ENCODE data around the gene SDS. TPM values are rescaled to one million over a fixed set of nuclear protein-coding genes. Genes with fewer than 3 reads are reported as not detected.

Gene SDS
- total RNA-seq, 1 experiment from 2014 or later = not detected

DNA sequence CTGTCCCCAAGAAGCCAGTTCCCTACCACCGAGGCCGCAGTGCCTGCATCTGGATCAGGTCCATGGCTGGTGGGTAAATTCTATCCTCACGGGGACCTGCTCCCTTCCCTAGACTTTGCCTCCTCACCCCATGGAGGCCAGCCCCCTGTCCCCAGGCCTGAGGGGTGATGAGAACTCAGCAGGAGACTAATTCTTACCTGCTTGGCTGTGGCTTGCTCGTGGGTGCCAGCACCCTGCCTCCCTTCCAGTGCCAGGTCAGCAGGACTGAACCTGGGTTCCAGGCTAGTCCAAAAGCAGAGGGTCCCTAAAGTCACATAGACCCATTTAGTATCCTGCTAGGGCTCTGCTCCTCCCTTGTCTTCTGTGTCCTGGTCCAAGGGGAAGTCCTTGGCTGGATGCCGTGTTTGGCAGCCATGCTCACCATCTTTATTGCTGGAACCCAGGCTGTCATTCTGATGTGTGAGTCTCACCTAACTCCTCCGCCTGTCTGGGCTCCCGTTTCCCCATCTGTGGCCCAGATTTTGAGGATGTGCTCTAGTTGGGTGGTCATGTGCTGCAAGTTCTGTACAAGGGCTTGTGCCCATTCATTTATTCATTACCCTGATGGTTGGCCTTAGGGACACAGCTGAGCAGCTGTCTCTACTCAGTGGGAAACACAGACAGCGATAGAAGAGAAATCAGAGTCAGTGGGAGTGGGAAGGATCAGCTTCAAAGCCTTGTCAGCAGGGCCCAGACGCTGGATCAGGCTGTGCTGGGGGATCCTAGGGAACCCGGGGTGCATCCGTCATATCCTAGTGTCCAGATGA is 44.4 kb downstream of the SDS start:
- DNase-seq (ENCODE audit: low read depth, low spot score) = no peak
- TF ChIP-seq, protein P1, sequence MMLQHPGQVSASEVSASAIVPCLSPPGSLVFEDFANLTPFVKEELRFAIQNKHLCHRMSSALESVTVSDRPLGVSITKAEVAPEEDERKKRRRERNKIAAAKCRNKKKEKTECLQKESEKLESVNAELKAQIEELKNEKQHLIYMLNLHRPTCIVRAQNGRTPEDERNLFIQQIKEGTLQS (IDR thresholded peaks at IDR 0.05) = no peak
- TF ChIP-seq, protein P2, sequence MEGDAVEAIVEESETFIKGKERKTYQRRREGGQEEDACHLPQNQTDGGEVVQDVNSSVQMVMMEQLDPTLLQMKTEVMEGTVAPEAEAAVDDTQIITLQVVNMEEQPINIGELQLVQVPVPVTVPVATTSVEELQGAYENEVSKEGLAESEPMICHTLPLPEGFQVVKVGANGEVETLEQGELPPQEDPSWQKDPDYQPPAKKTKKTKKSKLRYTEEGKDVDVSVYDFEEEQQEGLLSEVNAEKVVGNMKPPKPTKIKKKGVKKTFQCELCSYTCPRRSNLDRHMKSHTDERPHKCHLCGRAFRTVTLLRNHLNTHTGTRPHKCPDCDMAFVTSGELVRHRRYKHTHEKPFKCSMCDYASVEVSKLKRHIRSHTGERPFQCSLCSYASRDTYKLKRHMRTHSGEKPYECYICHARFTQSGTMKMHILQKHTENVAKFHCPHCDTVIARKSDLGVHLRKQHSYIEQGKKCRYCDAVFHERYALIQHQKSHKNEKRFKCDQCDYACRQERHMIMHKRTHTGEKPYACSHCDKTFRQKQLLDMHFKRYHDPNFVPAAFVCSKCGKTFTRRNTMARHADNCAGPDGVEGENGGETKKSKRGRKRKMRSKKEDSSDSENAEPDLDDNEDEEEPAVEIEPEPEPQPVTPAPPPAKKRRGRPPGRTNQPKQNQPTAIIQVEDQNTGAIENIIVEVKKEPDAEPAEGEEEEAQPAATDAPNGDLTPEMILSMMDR (IDR thresholded peaks at IDR 0.05 in 2 of 3, conservative IDR thresholded peaks at IDR 0.05 in 1 of 3; ENCODE audit: borderline replicate concordance in 1 of 3, insufficient read depth in 1 of 3, low read depth in 2 of 3, low read length in 2 of 3) = no peak
- TF ChIP-seq TCF7L2 (IDR thresholded peaks at IDR 0.05; ENCODE audit: borderline replicate concordance, extremely low read depth, insufficient read depth, insufficient read length) (no peak), JUND (IDR thresholded peaks at IDR 0.05) (no peak), CBX3 (IDR thresholded peaks at IDR 0.05; ENCODE audit: low read depth) (no peak), EGR1 (IDR thresholded peaks at IDR 0.05; ENCODE audit: low read depth) (no peak), ELF1 (IDR thresholded peaks at IDR 0.05; ENCODE audit: borderline replicate concordance, low read depth) (no peak), CEBPB (IDR thresholded peaks at IDR 0.05; ENCODE audit: low read depth) (no peak)
- no peak overlapping the region for H2AFZ ChIP-seq (ENCODE audit: low read depth, low read length, poor library complexity, severe bottlenecking)
- peaks cover 24% of the 10 kb centered on the region for H3K79me2 ChIP-seq (ENCODE audit: insufficient read depth, low read length)
- no TSS peak for BruUV-seq (replicated peaks)
- H3K9me3 ChIP-seq (ENCODE audit: control insufficient read depth in 1 of 2, insufficient read depth in 1 of 2, low read depth in 1 of 2, low read length in 2 of 2) = no peaks in the 10 kb centered on the region
- H3K27ac ChIP-seq (ENCODE audit: low read depth, low read length) = peak overlapping the region; percentile 85; the same call in 1 of the 2 replicates
- H3K4me3 ChIP-seq (replicated peaks in 1 of 2; ENCODE audit: low read depth in 1 of 2, low read length in 2 of 2) = peak overlapping the region; percentile 88 to 95
- ChIA-PET RAD21 (ENCODE audit: low non-redundant PET in 1 of 2, low total read pairs in 2 of 2, uncharacterized antibody in 2 of 2, unreplicated experiment in 2 of 2) (no interaction called here), CTCF (no interaction called here), POLR2A (no interaction called here)
- peaks cover 12 to 24% of the 10 kb centered on the region in 2 experiments for H3K4me1 ChIP-seq (ENCODE audit: control insufficient read depth in 1 of 2, insufficient read depth in 2 of 2, low read length in 2 of 2)
- no peaks in the 10 kb centered on the region for H3K27me3 ChIP-seq (ENCODE audit: insufficient read depth, low read length)
- ATAC-seq = no peak; the same call in 1 of the 2 replicates
- H4K20me1 ChIP-seq (ENCODE audit: insufficient read depth) = no peaks in the 10 kb centered on the region
- no peaks in the 10 kb centered on the region; a peak in 1 of 4 replicates for H3K36me3 ChIP-seq (ENCODE audit: control insufficient read depth in 1 of 2, insufficient read depth in 2 of 2, low read length in 2 of 2)
- H3K9ac ChIP-seq (ENCODE audit: low read length) = peak overlapping the region; percentile 85
- intact Hi-C loops (cut with micrococcal nuclease) = loop anchor here (2.0 kb wide), 1 partner anchor 25 kb away; the partner anchor contains the start of gene SLC8B1
- H3K9me2 ChIP-seq (ENCODE audit: insufficient read depth) = no peaks in the 10 kb centered on the region
- peak overlapping the region; percentile 95 for H3K4me2 ChIP-seq (ENCODE audit: low read length)

All from HCT116 (cell line).